ENCODE data around the gene C1QTNF4. TPM values are rescaled to one million over a fixed set of nuclear protein-coding genes. Genes with fewer than 3 reads are reported as not detected.

Gene C1QTNF4
- total RNA-seq, 2 experiments from 2014 or later = 0.41 to 0.92 TPM

- H3K27ac Mint-ChIP-seq = no peak overlapping the region
- H3K27me3 Mint-ChIP-seq = no peaks in the 10 kb centered on the region
- H3K36me3 ChIP-seq (ENCODE audit: insufficient read depth, low read length) = peaks cover 56% of the 10 kb centered on the region
- no peaks in the 10 kb centered on the region for H3K27me3 ChIP-seq (ENCODE audit: control insufficient read depth in 1 of 2, insufficient read depth in 2 of 2, low read length in 2 of 2)
- H3K4me3 Mint-ChIP-seq = peak overlapping the region; percentile 20
- H3K4me1 Mint-ChIP-seq (ENCODE audit: low read depth) = peaks cover 18% of the 10 kb centered on the region
- H3K4me1 ChIP-seq (ENCODE audit: insufficient read depth, low read length) = peaks cover 17% of the 10 kb centered on the region
- ChIA-PET CTCF (interaction anchor here (1.1 kb wide), 1 partner anchor 9 kb away, joined by 3 read pairs; no protein-coding TSS in a partner anchor), POLR2A (no interaction called here)
- DNase-seq (no peak), ATAC-seq (ENCODE audit: poor library complexity) (no peak)
- H3K9me3 Mint-ChIP-seq = no peaks in the 10 kb centered on the region
- H3K9me3 ChIP-seq (ENCODE audit: control insufficient read depth in 1 of 2, insufficient read depth in 1 of 2, low read length in 2 of 2) = no peaks in the 10 kb centered on the region
- H3K27ac ChIP-seq (ENCODE audit: low read depth in 1 of 2, low read length in 2 of 2) = no peak overlapping the region
- peaks cover 77% of the 10 kb centered on the region for H3K36me3 Mint-ChIP-seq (ENCODE audit: low read depth)
- H3K4me3 ChIP-seq (ENCODE audit: low read length) = no peak overlapping the region
- intact Hi-C loops (cut with DNase I, micrococcal nuclease) = loop anchor here in 1 of 2 experiments (10.0 kb wide), 2 partner anchors 298 to 868 kb away; partner anchors contain the start of genes ARHGAP1, MADD and ZNF408
- no peak for TF ChIP-seq CTCF (IDR thresholded peaks at IDR 0.05)
Observed at GRCh38 chr11:47572715-47573255, 21.4 kb downstream of the C1QTNF4 start.

GRCh38 chr11:47571895-47572294 is 22.3 kb downstream of the C1QTNF4 start:
- TF ChIP-seq CTCF (IDR thresholded peaks at IDR 0.05) = no peak
- Mint-ChIP-seq H3K4me3 (no peak overlapping the region), H3K36me3 (ENCODE audit: low read depth) (peaks cover 72% of the 10 kb centered on the region), H3K4me1 (ENCODE audit: low read depth) (peaks cover 11% of the 10 kb centered on the region), H3K27me3 (no peaks in the 10 kb centered on the region), H3K27ac (peak overlapping the region; percentile 53), H3K9me3 (no peaks in the 10 kb centered on the region)
- no peaks in the 10 kb centered on the region for H3K9me3 ChIP-seq (ENCODE audit: control insufficient read depth in 1 of 2, insufficient read depth in 1 of 2, low read length in 2 of 2)
- ChIA-PET POLR2A (no interaction called here), CTCF (no interaction called here)
- intact Hi-C loops (cut with DNase I, micrococcal nuclease) = loop anchor here in 1 of 2 experiments (10.0 kb wide), 2 partner anchors 297 to 867 kb away; partner anchors contain the start of genes ARHGAP1, MADD and ZNF408
- H3K36me3 ChIP-seq (ENCODE audit: insufficient read depth, low read length) = peaks cover 48% of the 10 kb centered on the region
- ATAC-seq (ENCODE audit: poor library complexity) (no peak), DNase-seq (no peak)
- no peak overlapping the region for H3K27ac ChIP-seq (ENCODE audit: low read depth in 1 of 2, low read length in 2 of 2)
- no peaks in the 10 kb centered on the region for H3K27me3 ChIP-seq (ENCODE audit: control insufficient read depth in 1 of 2, insufficient read depth in 2 of 2, low read length in 2 of 2)
- H3K4me1 ChIP-seq (ENCODE audit: insufficient read depth, low read length) = peaks cover 10% of the 10 kb centered on the region
- no peak overlapping the region for H3K4me3 ChIP-seq (ENCODE audit: low read length)

GRCh38 chr11:47571357-47571729 is 22.9 kb downstream of the C1QTNF4 start:
- POLR2A ChIA-PET = no interaction called here
- peak overlapping the region; percentile 53 for H3K27ac Mint-ChIP-seq
- peak overlapping the region; percentile 20 for H3K4me3 Mint-ChIP-seq
- Histone ChIP-seq H3K36me3 (ENCODE audit: insufficient read depth, low read length) (peaks cover 47% of the 10 kb centered on the region), H3K27ac (ENCODE audit: low read depth in 1 of 2, low read length in 2 of 2) (no peak overlapping the region), H3K27me3 (ENCODE audit: control insufficient read depth in 1 of 2, insufficient read depth in 2 of 2, low read length in 2 of 2) (no peaks in the 10 kb centered on the region), H3K9me3 (ENCODE audit: control insufficient read depth in 1 of 2, insufficient read depth in 1 of 2, low read length in 2 of 2) (no peaks in the 10 kb centered on the region), H3K4me3 (ENCODE audit: low read length) (no peak overlapping the region), H3K4me1 (ENCODE audit: insufficient read depth, low read length) (peaks cover 10% of the 10 kb centered on the region)
- no peaks in the 10 kb centered on the region for H3K27me3 Mint-ChIP-seq
- no peaks in the 10 kb centered on the region for H3K9me3 Mint-ChIP-seq
- CTCF ChIA-PET = no interaction called here
- ATAC-seq (ENCODE audit: poor library complexity) = no peak
- peaks cover 72% of the 10 kb centered on the region for H3K36me3 Mint-ChIP-seq (ENCODE audit: low read depth)
- TF ChIP-seq CTCF (IDR thresholded peaks at IDR 0.05) = no peak
- H3K4me1 Mint-ChIP-seq (ENCODE audit: low read depth) = peaks cover 15% of the 10 kb centered on the region
- DNase-seq = no peak
- intact Hi-C loops (cut with DNase I, micrococcal nuclease) = loop anchor here in 1 of 2 experiments (10.0 kb wide), 2 partner anchors 297 to 867 kb away; partner anchors contain the start of genes ARHGAP1, MADD and ZNF408
